ENCODE data around the gene GLRA3.

- TF ChIP-seq, protein P1, sequence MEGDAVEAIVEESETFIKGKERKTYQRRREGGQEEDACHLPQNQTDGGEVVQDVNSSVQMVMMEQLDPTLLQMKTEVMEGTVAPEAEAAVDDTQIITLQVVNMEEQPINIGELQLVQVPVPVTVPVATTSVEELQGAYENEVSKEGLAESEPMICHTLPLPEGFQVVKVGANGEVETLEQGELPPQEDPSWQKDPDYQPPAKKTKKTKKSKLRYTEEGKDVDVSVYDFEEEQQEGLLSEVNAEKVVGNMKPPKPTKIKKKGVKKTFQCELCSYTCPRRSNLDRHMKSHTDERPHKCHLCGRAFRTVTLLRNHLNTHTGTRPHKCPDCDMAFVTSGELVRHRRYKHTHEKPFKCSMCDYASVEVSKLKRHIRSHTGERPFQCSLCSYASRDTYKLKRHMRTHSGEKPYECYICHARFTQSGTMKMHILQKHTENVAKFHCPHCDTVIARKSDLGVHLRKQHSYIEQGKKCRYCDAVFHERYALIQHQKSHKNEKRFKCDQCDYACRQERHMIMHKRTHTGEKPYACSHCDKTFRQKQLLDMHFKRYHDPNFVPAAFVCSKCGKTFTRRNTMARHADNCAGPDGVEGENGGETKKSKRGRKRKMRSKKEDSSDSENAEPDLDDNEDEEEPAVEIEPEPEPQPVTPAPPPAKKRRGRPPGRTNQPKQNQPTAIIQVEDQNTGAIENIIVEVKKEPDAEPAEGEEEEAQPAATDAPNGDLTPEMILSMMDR (IDR thresholded peaks at IDR 0.05): no peak
- no peak for TF ChIP-seq POLR2A (IDR thresholded peaks at IDR 0.05)
Measured at GRCh38 chr4:174815282-174815681, 13.8 kb downstream of the GLRA3 start.

Measured in vagina (tissue), 2 donors.